Spinal cord (tissue), 10 donors: ENCODE results near the gene SPSB1. TPM values are rescaled to one million over a fixed set of nuclear protein-coding genes. Genes with fewer than 3 reads are reported as not detected.
"Not testable (repeated sequence)": the region's sequence is repeated elsewhere in the genome, so short reads cannot be mapped to it uniquely, and the experiment has no call there.

ENCODE experiments used
- DNase-seq, 6 donors: peaks; one replicate each; pipeline versions ENCODE4 v3.0.0 to v3.0.0-alpha.2; 2013 to 2015; ENCODE audit warnings: low spot score in 6 of 6, low read depth in 4 of 6
- H3K27ac ChIP-seq: one replicate; pipeline ENCODE4 v1.5.1; 2013; ENCODE audit warnings: low read depth, low read length, control low read depth
- H3K27me3 ChIP-seq: one replicate; pipeline ENCODE4 v1.6.1; 2013; ENCODE audit warnings: low read length; ENCODE audit not compliant: control insufficient read depth, insufficient read depth
- H3K36me3 ChIP-seq: one replicate; pipeline ENCODE4 v1.6.1; 2013; ENCODE audit warnings: low read length; ENCODE audit not compliant: control insufficient read depth, insufficient read depth
- H3K4me1 ChIP-seq: one replicate; pipeline ENCODE4 v1.6.1; 2013; ENCODE audit warnings: low read length; ENCODE audit not compliant: control insufficient read depth, insufficient read depth
- H3K4me3 ChIP-seq: one replicate; pipeline ENCODE4 v1.5.1; 2013; ENCODE audit warnings: low read depth, low read length, control low read depth
- H3K9me3 ChIP-seq: one replicate; pipeline ENCODE4 v1.6.1; 2013; ENCODE audit warnings: low read length; ENCODE audit not compliant: control insufficient read depth, insufficient read depth
- WGBS: methylation state at CpG from one replicate; pipeline ENCODE4 v1.1.5; 2013; ENCODE audit warnings: missing lambda C conversion rate; ENCODE audit not compliant: insufficient coverage; 5-methylcytosine and 5-hydroxymethylcytosine counted together
- polyA plus RNA-seq, 2 donors: library from polyadenylated mRNA; unstranded; fragments of 120-200 nt; gene quantifications; one replicate each; pipeline ENCODE4 v1.2.1, GENCODE V29; 2013; ENCODE audit not compliant: insufficient read length in 2 of 2
- total RNA-seq, 2 donors: library from RNA; depleted of rRNA in 1 of 2; stranded (reverse); fragments of 120-200 nt in 1 of 2; fragments of >200 nt in 1 of 2; gene quantifications; one replicate each; pipeline versions ENCODE4 v1.2.3 to v1.2.4, GENCODE V29; 2013 to 2014
- donor health status: healthy.

SPSB1 gene
- total and polyA plus RNA-seq, 4 donors: 6.9 to 17.4 (median 12.8) TPM

- Histone ChIP-seq H3K4me3 (no peak overlapping the region), H3K27me3 (no peaks in the 10 kb centered on the region), H3K4me1 (peaks cover 36% of the 10 kb centered on the region), H3K36me3 (no peaks in the 10 kb centered on the region), H3K27ac (no peak overlapping the region), H3K9me3 (no peaks in the 10 kb centered on the region)
- no peak for DNase-seq
- 100% methylated on average over 4 of the region's 4 CpGs for WGBS
Measured at GRCh38 chr1:9378801-9379200, 86.1 kb downstream of the SPSB1 start.

GRCh38 chr1:9380711-9381110 is 88.0 kb downstream of the SPSB1 start:
- Histone ChIP-seq H3K4me3 (no peak overlapping the region), H3K36me3 (no peaks in the 10 kb centered on the region), H3K9me3 (no peaks in the 10 kb centered on the region), H3K4me1 (peaks cover 50% of the 10 kb centered on the region), H3K27ac (no peak overlapping the region), H3K27me3 (no peaks in the 10 kb centered on the region)
- no peak for DNase-seq
- 87% methylated on average over 6 of the region's 6 CpGs for WGBS

GRCh38 chr1:9382643-9383491 is 90.2 kb downstream of the SPSB1 start:
- H3K4me1 ChIP-seq: peaks cover 37% of the 10 kb centered on the region
- H3K27me3 ChIP-seq: no peaks in the 10 kb centered on the region
- WGBS: 77% methylated on average over 19 of the region's 20 CpGs
- H3K9me3 ChIP-seq: no peaks in the 10 kb centered on the region
- no peak for DNase-seq
- H3K27ac ChIP-seq: no peak overlapping the region
- no peak overlapping the region for H3K4me3 ChIP-seq
- H3K36me3 ChIP-seq: no peaks in the 10 kb centered on the region

- no peaks in the 10 kb centered on the region for H3K36me3 ChIP-seq
- WGBS: 61% methylated on average over 7 of the region's 7 CpGs
- H3K4me1 ChIP-seq: peaks cover 49% of the 10 kb centered on the region
- no peaks in the 10 kb centered on the region for H3K9me3 ChIP-seq
- no peak overlapping the region for H3K4me3 ChIP-seq
- no peak for DNase-seq
- H3K27me3 ChIP-seq: no peaks in the 10 kb centered on the region
- peak overlapping the region; percentile 7 for H3K27ac ChIP-seq
Measured at GRCh38 chr1:9384128-9384527, 91.4 kb downstream of the SPSB1 start.

- WGBS: 44% methylated on average over 15 of the region's 18 CpGs
- Histone ChIP-seq H3K36me3 (no peaks in the 10 kb centered on the region), H3K4me1 (peaks cover 49% of the 10 kb centered on the region), H3K9me3 (no peaks in the 10 kb centered on the region), H3K4me3 (no peak overlapping the region), H3K27ac (no peak overlapping the region), H3K27me3 (no peaks in the 10 kb centered on the region)
- peak in 1 of 6 donors; percentile 21 for DNase-seq
Measured at GRCh38 chr1:9384751-9385245, 92.1 kb downstream of the SPSB1 start.

- not testable (repeated sequence) for H3K36me3 ChIP-seq, H3K27me3 ChIP-seq, H3K4me3 ChIP-seq, DNase-seq, H3K9me3 ChIP-seq, H3K27ac ChIP-seq
- 81% methylated on average over 9 of the region's 10 CpGs for WGBS
- H3K4me1 ChIP-seq: peaks cover 49% of the 10 kb centered on the region
Measured at GRCh38 chr1:9385392-9385791, 92.7 kb downstream of the SPSB1 start.

GRCh38 chr1:9385801-9386573 is 93.3 kb downstream of the SPSB1 start:
- DNase-seq: no peak
- no peak overlapping the region for H3K27ac ChIP-seq
- peaks cover 49% of the 10 kb centered on the region for H3K4me1 ChIP-seq
- no peak overlapping the region for H3K4me3 ChIP-seq
- WGBS: 92% methylated on average over 16 of the region's 20 CpGs
- H3K9me3 ChIP-seq: no peaks in the 10 kb centered on the region
- no peaks in the 10 kb centered on the region for H3K27me3 ChIP-seq
- H3K36me3 ChIP-seq: no peaks in the 10 kb centered on the region

- no peak overlapping the region for H3K4me3 ChIP-seq
- WGBS: 33% methylated on average over 14 of the region's 18 CpGs
- H3K9me3 ChIP-seq: no peaks in the 10 kb centered on the region
- H3K36me3 ChIP-seq: no peaks in the 10 kb centered on the region
- H3K4me1 ChIP-seq: peaks cover 37% of the 10 kb centered on the region
- H3K27me3 ChIP-seq: no peaks in the 10 kb centered on the region
- peak in 4 of 6 donors; percentile 38 to 82 (median 60) for DNase-seq
- peak overlapping the region; percentile 45 for H3K27ac ChIP-seq
Measured at GRCh38 chr1:9388335-9389180, 95.9 kb downstream of the SPSB1 start.

GRCh38 chr1:9389968-9390367 is 97.3 kb downstream of the SPSB1 start:
- no peaks in the 10 kb centered on the region for H3K9me3 ChIP-seq
- no peaks in the 10 kb centered on the region for H3K36me3 ChIP-seq
- no peak overlapping the region for H3K27ac ChIP-seq
- H3K4me1 ChIP-seq: peaks cover 23% of the 10 kb centered on the region
- no peaks in the 10 kb centered on the region for H3K27me3 ChIP-seq
- no peak for DNase-seq
- WGBS: 90% methylated on average over 5 of the region's 7 CpGs
- no peak overlapping the region for H3K4me3 ChIP-seq
